K562 (cell line): ENCODE data around the gene SOCS2. TPM values are rescaled to one million over a fixed set of nuclear protein-coding genes. Genes with fewer than 3 reads are reported as not detected.
A peak's percentile ranks its signal among the peaks of the same experiment; 100 is the strongest.

ENCODE experiments used
- ATF7 ChIP-seq: fragments of 450-650 bp; IDR thresholded peaks from 2 replicates; pipeline ENCODE4 v1.7.1; 2014; ENCODE audit warnings: mild to moderate bottlenecking, moderate library complexity
- CBFA2T3 ChIP-seq: fragments of 450-650 bp; IDR thresholded peaks from 2 replicates; pipeline ENCODE4 v1.6.1; 2017
- CBX3 ChIP-seq, 2 experiments: IDR thresholded peaks; 1 replicate in 1 of 2; 2 replicates in 1 of 2; pipeline ENCODE4 v1.6.1; 2012; ENCODE audit warnings: inconsistent platforms in 2 of 2, low read length in 2 of 2, borderline replicate concordance in 1 of 2, control low read depth in 1 of 2
- DMBX1 ChIP-seq: fragments of 250-450 bp; sonication (Bioruptor Pico); IDR thresholded peaks from 2 replicates; pipeline ENCODE4 v1.8.0; 2022; ENCODE audit warnings: inconsistent platforms, mild to moderate bottlenecking, moderate library complexity, borderline replicate concordance
- ERF ChIP-seq: fragments of 450-650 bp; formaldehyde crosslinking; IDR thresholded peaks from 2 replicates; pipeline ENCODE4 v1.4.0; 2020; ENCODE audit warnings: mild to moderate bottlenecking, mixed read lengths
- FOXK2 ChIP-seq, 2 experiments: fragments of 450-650 bp; IDR thresholded peaks in 1 of 2; conservative IDR thresholded peaks in 1 of 2; 2 replicates each; pipeline ENCODE4 v1.6.1; 2016; ENCODE audit warnings: low read depth in 2 of 2, mild to moderate bottlenecking in 1 of 2
- GATAD2B ChIP-seq: fragments of 450-650 bp; IDR thresholded peaks from 2 replicates; pipeline ENCODE4 v1.6.1; 2017; ENCODE audit warnings: mild to moderate bottlenecking, borderline replicate concordance
- KDM1A ChIP-seq, 2 experiments: fragments of 450-650 bp; IDR thresholded peaks; 2 replicates each; pipeline ENCODE4 v1.6.1; 2016; ENCODE audit warnings: mild to moderate bottlenecking in 2 of 2
- L3MBTL2 ChIP-seq: fragments of 450-650 bp; IDR thresholded peaks from 2 replicates; pipeline ENCODE4 v1.6.1; 2016; ENCODE audit warnings: mild to moderate bottlenecking, moderate library complexity
- MECOM ChIP-seq: fragments of 250-450 bp; sonication (Bioruptor Pico); IDR thresholded peaks from 2 replicates; pipeline ENCODE4 v1.8.0; 2022; ENCODE audit warnings: inconsistent platforms
- MITF ChIP-seq: IDR thresholded peaks from 2 replicates; pipeline ENCODE4 v1.6.1; 2014; ENCODE audit warnings: antibody characterized with exemption
- MLLT1 ChIP-seq, 2 experiments: fragments of 450-650 bp; IDR thresholded peaks; 2 replicates each; pipeline ENCODE4 v1.6.1; 2016
- PRMT5 ChIP-seq: sonication (generic); formaldehyde crosslinking; IDR thresholded peaks from 2 replicates; pipeline ENCODE4 v1.5.0; 2020; ENCODE audit warnings: missing genetic modification reagents
- ZNF212 ChIP-seq: fragments of 450-650 bp; formaldehyde crosslinking; IDR thresholded peaks from 2 replicates; pipeline ENCODE4 v1.4.0; 2020; ENCODE audit warnings: mild to moderate bottlenecking
- ZNF253 ChIP-seq: fragments of 250-450 bp; sonication (Bioruptor Pico); conservative IDR thresholded peaks from 2 replicates; pipeline ENCODE4 v1.6.1; 2021; ENCODE audit warnings: mild to moderate bottlenecking
- ZNF592 ChIP-seq: fragments of 450-650 bp; IDR thresholded peaks from 2 replicates; pipeline ENCODE4 v1.6.1; 2017; ENCODE audit warnings: antibody characterized with exemption, mild to moderate bottlenecking
- ZNF75A ChIP-seq: fragments of 450-650 bp; formaldehyde crosslinking; IDR thresholded peaks from 2 replicates; pipeline ENCODE4 v1.4.0; 2020; ENCODE audit warnings: mild to moderate bottlenecking
- polyA plus RNA-seq, 8 experiments: library from polyadenylated mRNA; depleted of rRNA in 4 of 8; stranded (reverse) in 5 of 8; unstranded in 3 of 8; fragments of >200 nt; fragmentation: Nextera tagmentation in 2 of 8; fragmentation: Illumina TruSeq in 1 of 8; extraction: Ambion mirVana in 2 of 8; extraction: Trizol in 1 of 8; gene quantifications; 2 replicates each; pipeline versions ENCODE4 v1.2.1 to v1.2.3, GENCODE V29; 2011 to 2014; ENCODE audit warnings: inconsistent platforms in 1 of 8, missing spikeins in 1 of 8
- total RNA-seq, 7 experiments: library from RNA; depleted of rRNA in 6 of 7; stranded (reverse); fragments of >200 nt in 6 of 7; fragmentation: Illumina TruSeq in 2 of 7; extraction: Trizol in 2 of 7; gene quantifications; 2 replicates each; pipeline versions ENCODE4 v1.2.1 to v1.2.3, GENCODE V29; 2011 to 2021; ENCODE audit warnings: low replicate concordance in 1 of 7

The SOCS2 gene
- total and polyA plus RNA-seq, 9 of the 15 experiments (the other 6 are each of a cell fraction or from before 2014, with no cell fraction given): 37.0 to 162 (median 98.7) TPM

- TF ChIP-seq MITF: peak; percentile 88
- no peak for TF ChIP-seq MECOM
- peak; percentile 52 to 94; a peak in 2 of 4 replicates for TF ChIP-seq FOXK2 (conservative IDR thresholded peaks at IDR 0.05 in 1 of 2, IDR thresholded peaks at IDR 0.05 in 1 of 2; ENCODE audit: low read depth in 2 of 2)
- TF ChIP-seq ATF7: 0 out of 2 replicates have a peak, but pooled peaks have one; percentile 37
- TF ChIP-seq ZNF212 (CRISPR knock-in tag): 0 out of 2 replicates have a peak, but pooled peaks have one; percentile 30
- no peak; the same call in 1 of the 2 replicates for TF ChIP-seq ZNF75A (CRISPR knock-in tag)
- 0 out of 2 replicates have a peak, but pooled peaks have one; percentile 19 for TF ChIP-seq ERF (CRISPR knock-in tag)
- 0 out of 4 replicates have a peak, but pooled peaks of 1 of the 2 experiments have one; percentile 59 for TF ChIP-seq MLLT1 (IDR thresholded peaks at IDR 0.05)
- TF ChIP-seq ZNF592: peak; percentile 79
- TF ChIP-seq ZNF253 (CRISPR knock-in tag): no peak
- peak; percentile 49 for TF ChIP-seq CBFA2T3
- TF ChIP-seq DMBX1: peak; percentile 10; the same call in 1 of the 2 replicates
- TF ChIP-seq CBX3 (IDR thresholded peaks at IDR 0.05; ENCODE audit: borderline replicate concordance in 1 of 2, low read length in 2 of 2): 0 out of 3 replicates have a peak, but pooled peaks of 1 of the 2 experiments have one; percentile 36
- peak; percentile 93 for TF ChIP-seq L3MBTL2
- TF ChIP-seq GATAD2B: peak; percentile 66; the same call in 1 of the 2 replicates
- TF ChIP-seq PRMT5 (CRISPR knock-in tag): no peak
- peak; percentile 47 to 66; a peak in 3 of 4 replicates for TF ChIP-seq KDM1A (IDR thresholded peaks at IDR 0.05)
These were observed 1.7 kb upstream of the SOCS2 start (continued) for GRCh38 chr12:93570552-93571364.
